Measurements from ENCODE around the gene KRTAP3-1. TPM values are rescaled to one million over a fixed set of nuclear protein-coding genes. Genes with fewer than 3 reads are reported as not detected.

KRTAP3-1 gene
- total RNA-seq, 1 experiment from 2014 or later, result not detected

GRCh38 chr17:40993839-40994238 is 15.1 kb downstream of the KRTAP3-1 start, which contains the start of gene KRTAP3-3:
TSS of gene KRTAP3-3 (minus strand) at chr17:40994164. CDS start at chr17:40994097, 67 bp downstream.
- Histone ChIP-seq H3K9me2 (ENCODE audit: insufficient read depth) (no peaks in the 10 kb centered on the region; the same call in 1 of the 2 replicates), H3K79me2 (ENCODE audit: insufficient read depth, low read length) (no peaks in the 10 kb centered on the region), H3K9ac (ENCODE audit: low read length) (no peak within 1 kb of the TSS), H3K4me3 (replicated peaks in 1 of 2; ENCODE audit: low read depth in 1 of 2, low read length in 2 of 2) (no peak within 1 kb of the TSS), H3K27me3 (ENCODE audit: insufficient read depth, low read length) (no peaks in the 10 kb centered on the region), H3K27ac (ENCODE audit: low read depth, low read length) (no peak within 1 kb of the TSS), H2AFZ (ENCODE audit: low read depth, low read length, poor library complexity, severe bottlenecking) (peak within 1 kb of the TSS; percentile 66), H4K20me1 (ENCODE audit: insufficient read depth) (no peaks in the 10 kb centered on the region), H3K36me3 (ENCODE audit: control insufficient read depth in 1 of 2, insufficient read depth in 2 of 2, low read length in 2 of 2) (no peaks in the 10 kb centered on the region), H3K4me2 (ENCODE audit: low read length) (no peak within 1 kb of the TSS), H3K9me3 (ENCODE audit: control insufficient read depth in 1 of 2, insufficient read depth in 1 of 2, low read depth in 1 of 2, low read length in 2 of 2) (peaks cover 0 to 11% of the 10 kb centered on the region in 2 experiments; a peak in 1 of 4 replicates), H3K4me1 (ENCODE audit: control insufficient read depth in 1 of 2, insufficient read depth in 2 of 2, low read length in 2 of 2) (peaks cover 5 to 19% of the 10 kb centered on the region in 2 experiments; a peak in 3 of 4 replicates)
- ATAC-seq, result no peak
- intact Hi-C loops (cut with micrococcal nuclease), result no loop called here
- TF ChIP-seq TCF7L2 (IDR thresholded peaks at IDR 0.05; ENCODE audit: borderline replicate concordance, extremely low read depth, insufficient read depth, insufficient read length) (no peak), REST (IDR thresholded peaks at IDR 0.05; ENCODE audit: low read depth) (no peak), JUND (IDR thresholded peaks at IDR 0.05) (no peak)
- ChIA-PET RAD21 (ENCODE audit: low non-redundant PET in 1 of 2, low total read pairs in 2 of 2, uncharacterized antibody in 2 of 2, unreplicated experiment in 2 of 2) (no interaction called here), CTCF (no interaction called here), POLR2A (no interaction called here)
- DNase-seq (ENCODE audit: low read depth, low spot score), result no peak
- no TSS peak for BruUV-seq (replicated peaks)

GRCh38 chr17:40993084-40993483 is 15.8 kb downstream of the KRTAP3-1 start:
- Histone ChIP-seq H3K4me1 (ENCODE audit: control insufficient read depth in 1 of 2, insufficient read depth in 2 of 2, low read length in 2 of 2) (peaks cover 5 to 19% of the 10 kb centered on the region in 2 experiments; a peak in 3 of 4 replicates), H3K79me2 (ENCODE audit: insufficient read depth, low read length) (no peaks in the 10 kb centered on the region), H3K9ac (ENCODE audit: low read length) (no peak overlapping the region), H4K20me1 (ENCODE audit: insufficient read depth) (no peaks in the 10 kb centered on the region), H3K9me3 (ENCODE audit: control insufficient read depth in 1 of 2, insufficient read depth in 1 of 2, low read depth in 1 of 2, low read length in 2 of 2) (peaks cover 0 to 11% of the 10 kb centered on the region in 2 experiments; a peak in 1 of 4 replicates), H3K4me3 (replicated peaks in 1 of 2; ENCODE audit: low read depth in 1 of 2, low read length in 2 of 2) (no peak overlapping the region), H3K9me2 (ENCODE audit: insufficient read depth) (no peaks in the 10 kb centered on the region; the same call in 1 of the 2 replicates), H3K27me3 (ENCODE audit: insufficient read depth, low read length) (no peaks in the 10 kb centered on the region), H3K36me3 (ENCODE audit: control insufficient read depth in 1 of 2, insufficient read depth in 2 of 2, low read length in 2 of 2) (no peaks in the 10 kb centered on the region), H3K27ac (ENCODE audit: low read depth, low read length) (no peak overlapping the region), H2AFZ (ENCODE audit: low read depth, low read length, poor library complexity, severe bottlenecking) (peak overlapping the region; percentile 77), H3K4me2 (ENCODE audit: low read length) (no peak overlapping the region)
- ChIA-PET RAD21 (ENCODE audit: low non-redundant PET in 1 of 2, low total read pairs in 2 of 2, uncharacterized antibody in 2 of 2, unreplicated experiment in 2 of 2) (no interaction called here), CTCF (no interaction called here), POLR2A (no interaction called here)
- intact Hi-C loops (cut with micrococcal nuclease), result no loop called here
- ATAC-seq (no peak), DNase-seq (ENCODE audit: low read depth, low spot score) (no peak)
- no TSS peak for BruUV-seq (replicated peaks)
- no peak for TF ChIP-seq POLR2AphosphoS5 (IDR thresholded peaks at IDR 0.05; ENCODE audit: low read depth, low read length)
- no peak for TF ChIP-seq EZH2phosphoT487 (IDR thresholded peaks at IDR 0.05; ENCODE audit: borderline replicate concordance)
- TF ChIP-seq YY1 (IDR thresholded peaks at IDR 0.05; ENCODE audit: extremely low read depth, insufficient replicate concordance, low read depth, low read length), result no peak
- no peak for TF ChIP-seq ZNF274 (IDR thresholded peaks at IDR 0.05; ENCODE audit: low read depth, low read length)
- no peak for TF ChIP-seq EGR1 (IDR thresholded peaks at IDR 0.05; ENCODE audit: low read depth)
- no peak for TF ChIP-seq MAX (IDR thresholded peaks at IDR 0.05)
- no peak for TF ChIP-seq REST (IDR thresholded peaks at IDR 0.05; ENCODE audit: low read depth)
- TF ChIP-seq SIN3A (IDR thresholded peaks at IDR 0.05; ENCODE audit: low read depth), result no peak
- no peak for TF ChIP-seq JUND (IDR thresholded peaks at IDR 0.05)
- no peak for TF ChIP-seq ELF1 (IDR thresholded peaks at IDR 0.05; ENCODE audit: borderline replicate concordance, low read depth)
- no peak for TF ChIP-seq SP1 (IDR thresholded peaks at IDR 0.05; ENCODE audit: low read depth)
- TF ChIP-seq ATF3 (IDR thresholded peaks at IDR 0.05), result no peak
